A375 (cell line): ENCODE data around the gene EIF3F. TPM values are rescaled to one million over a fixed set of nuclear protein-coding genes. Genes with fewer than 3 reads are reported as not detected.

ENCODE experiments used
- small RNA-seq: library from RNA; depleted of rRNA; stranded (forward); fragments of <200 nt; gene quantifications from one replicate; pipeline ENCODE3, GENCODE V24; 2014
- total RNA-seq: library from RNA; depleted of rRNA; stranded (reverse); fragments of >200 nt; shearing (Covaris generic); gene quantifications from 2 replicates; pipeline ENCODE4 v1.2.3, GENCODE V29; 2014; rRNA removed

Gene EIF3F, protein sequence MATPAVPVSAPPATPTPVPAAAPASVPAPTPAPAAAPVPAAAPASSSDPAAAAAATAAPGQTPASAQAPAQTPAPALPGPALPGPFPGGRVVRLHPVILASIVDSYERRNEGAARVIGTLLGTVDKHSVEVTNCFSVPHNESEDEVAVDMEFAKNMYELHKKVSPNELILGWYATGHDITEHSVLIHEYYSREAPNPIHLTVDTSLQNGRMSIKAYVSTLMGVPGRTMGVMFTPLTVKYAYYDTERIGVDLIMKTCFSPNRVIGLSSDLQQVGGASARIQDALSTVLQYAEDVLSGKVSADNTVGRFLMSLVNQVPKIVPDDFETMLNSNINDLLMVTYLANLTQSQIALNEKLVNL
- total RNA-seq, result 212 and 242 TPM in 2 replicates

DNA sequence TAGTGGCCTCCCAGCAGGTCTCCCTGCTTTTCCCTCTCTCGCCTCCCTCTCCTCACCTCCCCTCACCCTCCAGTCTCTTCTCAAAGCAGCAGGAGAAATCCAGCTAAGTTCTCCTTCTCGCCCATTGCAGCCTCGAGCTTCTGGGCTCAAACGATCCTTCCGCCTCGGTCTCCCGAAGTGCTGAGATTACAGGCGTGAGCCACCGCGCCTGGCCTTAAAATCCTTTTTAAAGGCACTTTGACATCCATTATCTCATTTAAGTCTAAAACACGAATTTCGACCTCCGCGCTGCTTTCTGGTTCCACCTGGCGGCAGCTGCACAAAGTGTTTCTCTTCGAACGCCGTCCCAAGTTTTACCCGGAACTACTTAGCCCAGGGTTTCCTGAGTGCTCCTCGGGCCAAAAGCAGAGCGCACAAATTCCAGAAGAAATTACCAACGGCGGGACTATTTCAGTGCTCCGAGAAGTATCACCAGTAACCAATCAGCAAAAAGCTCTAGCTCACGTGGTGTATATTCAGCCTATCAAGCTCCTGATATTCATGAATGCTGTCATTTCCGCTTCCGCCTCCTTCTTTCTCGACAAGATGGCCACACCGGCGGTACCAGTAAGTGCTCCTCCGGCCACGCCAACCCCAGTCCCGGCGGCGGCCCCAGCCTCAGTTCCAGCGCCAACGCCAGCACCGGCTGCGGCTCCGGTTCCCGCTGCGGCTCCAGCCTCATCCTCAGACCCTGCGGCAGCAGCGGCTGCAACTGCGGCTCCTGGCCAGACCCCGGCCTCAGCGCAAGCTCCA lies at the start of gene EIF3F:
Gene EIF3F, plus strand, starts transcription at position 570 of the 792 bp plus-strand sequence. Its CDS starts 16 bp downstream, at position 586.

DNA sequence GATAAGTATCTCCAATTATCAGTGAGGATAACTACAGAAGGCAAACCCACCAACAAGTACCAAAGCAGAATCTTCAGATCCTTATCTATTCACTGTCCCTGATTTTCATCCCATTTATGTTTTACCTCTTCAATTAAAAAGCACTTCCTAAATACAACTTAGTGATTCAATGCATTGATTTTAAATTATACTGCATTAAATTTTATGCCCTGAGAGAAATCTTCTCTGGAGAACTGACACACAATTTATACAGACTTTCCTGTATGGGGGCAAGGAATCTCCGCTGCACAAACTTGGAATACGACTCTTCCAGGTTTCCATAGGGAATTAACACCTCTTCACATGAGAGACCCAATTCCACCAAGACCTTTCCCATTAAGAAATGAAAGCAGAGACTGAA lies 45.5 kb upstream of the EIF3F start, which contains the start of gene OR10A3:
Gene OR10A3, minus strand, starts transcription at position 101 of the 400 bp plus-strand sequence. CDS start 2,188 bp downstream, outside the sequence.

DNA sequence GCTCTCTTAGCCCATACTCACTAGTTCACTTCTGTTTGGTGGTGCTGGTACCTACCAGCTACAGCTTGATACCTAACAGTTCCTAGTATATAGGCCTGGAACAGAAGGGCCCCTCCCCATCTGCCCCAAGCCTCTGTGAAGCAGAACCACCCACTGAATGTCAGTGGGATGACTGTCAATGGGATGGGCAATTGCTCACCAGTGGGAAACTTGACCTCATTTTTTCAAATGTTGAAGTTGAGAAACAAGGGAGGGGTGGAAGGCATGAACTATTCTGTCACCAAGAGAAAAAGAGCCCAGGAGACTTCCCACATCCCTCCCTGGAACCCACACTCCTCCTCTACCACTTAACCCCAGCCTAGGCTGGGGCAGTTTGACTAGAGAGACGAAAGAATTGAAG lies 21.8 kb upstream of the EIF3F start, which contains the start of gene NLRP10:
Gene NLRP10, minus strand, starts transcription at position 62 of the 400 bp plus-strand sequence. CDS start 1,952 bp downstream, outside the sequence.

Small RNA genes within 50 kb of the gene (small RNA-seq; reads per million reads assigned to genes)
- gene COX6CP5, result not detected

Other genes starting within 250 kb of the EIF3F start
- gene OR5P2, start 190.4 kb upstream of the EIF3F start, total RNA-seq, result not detected in 2 replicates
- gene OR5P3, start 156.5 kb upstream of the EIF3F start, total RNA-seq, result not detected in 2 replicates
- gene OR10A6, start 56.1 kb upstream of the EIF3F start, total RNA-seq, result not detected in 2 replicates
- gene OR10A3, start 45.6 kb upstream of the EIF3F start, total RNA-seq, result not detected in 2 replicates
- gene NLRP10, start 21.9 kb upstream of the EIF3F start, total RNA-seq, result 0.13 TPM in 1 of 2 replicates, not detected in the other
- 4.6 TPM in 2 replicates for gene TUB, start 93.9 kb downstream of the EIF3F start, total RNA-seq
- not detected in 2 replicates for gene RIC3, start 181.7 kb downstream of the EIF3F start, total RNA-seq